Sciatic nerve (tissue), 2 donors: ENCODE measurements around the gene SAG. TPM values are rescaled to one million over a fixed set of nuclear protein-coding genes. Genes with fewer than 3 reads are reported as not detected.

Experiments
- ATAC-seq: fragments of 200-7000 bp; cut with Tn5 transposase; one replicate; pipeline ENCODE4 v1.9.1; 2020; ENCODE audit warnings: mild to moderate bottlenecking, moderate library complexity
- DNase-seq: peaks from one replicate; pipeline ENCODE4 v3.0.0-alpha.2; 2020; ENCODE audit warnings: low spot score
- intact Hi-C: fragments of 100-400 bp; cut with DNase I; formaldehyde crosslinking; loops from one replicate; pipeline ENCODE4 v1.14.2; 2022
- total RNA-seq: library from RNA; stranded (reverse); fragmentation: NEBNext Ultra II Directional; extraction: Animal tissue kit (Norgen Biotek cat#: 25700); gene quantifications from one replicate; pipeline ENCODE4 v1.2.1, GENCODE V29; 2021
- donor health status: DM: no; HTN: no; CAD: no.
- donor health status: DM: no; HTN: no; CAD: no.

The SAG gene
- total RNA-seq, 1 donor from 2014 or later: not detected

DNA sequence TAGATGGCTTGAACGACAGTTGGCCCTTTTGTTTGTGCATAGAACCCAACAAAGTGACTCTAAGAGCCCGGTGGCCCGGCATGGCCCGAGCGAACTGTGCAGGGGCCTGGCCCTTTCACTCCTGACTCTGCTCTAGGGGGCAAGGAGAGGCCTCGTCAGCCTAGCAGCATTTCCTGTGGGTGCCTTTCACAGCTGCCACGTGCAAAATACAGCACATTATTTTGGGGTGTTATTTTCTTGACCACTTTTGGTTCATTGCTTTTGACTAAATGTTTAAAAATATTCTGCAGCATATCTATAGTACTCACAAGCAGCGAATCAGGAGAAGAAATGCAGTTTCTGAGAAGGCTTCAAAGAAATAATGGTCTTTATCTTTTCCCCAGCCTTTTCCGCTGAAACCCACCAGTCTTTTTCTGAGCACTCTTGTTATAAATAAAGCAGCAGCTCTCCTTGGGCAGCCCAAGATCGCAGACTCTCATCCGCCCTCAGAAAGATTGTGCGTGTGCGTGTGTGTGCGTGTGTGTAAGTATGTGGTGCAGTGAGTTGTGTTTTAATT, 78.0 kb downstream of the SAG start:
- ATAC-seq (no peak), DNase-seq (no peak)
- intact Hi-C loops: no loop called here

- no peak for ATAC-seq
- no peak for DNase-seq
- intact Hi-C loops: no loop called here
Measured at GRCh38 chr2:233386382-233387041, 78.9 kb downstream of the SAG start.

DNA sequence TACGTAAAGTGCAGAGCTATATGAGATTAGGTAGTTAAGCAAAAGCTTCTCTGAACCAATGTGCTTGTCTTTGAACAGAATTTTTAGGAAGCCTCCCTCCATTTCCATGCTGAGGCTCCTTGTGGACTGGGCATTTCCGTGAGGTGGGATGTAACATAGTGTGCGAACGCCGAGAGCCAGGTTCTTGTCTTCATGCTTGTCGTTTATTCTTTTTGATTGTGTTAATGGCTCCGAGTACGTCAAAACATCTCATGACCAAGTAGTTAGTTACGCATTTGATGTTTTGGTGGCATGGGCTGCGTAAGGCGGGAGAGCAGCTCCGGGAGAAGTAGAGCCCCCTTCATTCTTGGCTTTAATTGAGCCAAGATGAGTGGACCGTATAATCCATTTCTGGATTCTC, 79.6 kb downstream of the SAG start:
- DNase-seq (no peak), ATAC-seq (peak; percentile 3)
- intact Hi-C loops: no loop called here

DNA sequence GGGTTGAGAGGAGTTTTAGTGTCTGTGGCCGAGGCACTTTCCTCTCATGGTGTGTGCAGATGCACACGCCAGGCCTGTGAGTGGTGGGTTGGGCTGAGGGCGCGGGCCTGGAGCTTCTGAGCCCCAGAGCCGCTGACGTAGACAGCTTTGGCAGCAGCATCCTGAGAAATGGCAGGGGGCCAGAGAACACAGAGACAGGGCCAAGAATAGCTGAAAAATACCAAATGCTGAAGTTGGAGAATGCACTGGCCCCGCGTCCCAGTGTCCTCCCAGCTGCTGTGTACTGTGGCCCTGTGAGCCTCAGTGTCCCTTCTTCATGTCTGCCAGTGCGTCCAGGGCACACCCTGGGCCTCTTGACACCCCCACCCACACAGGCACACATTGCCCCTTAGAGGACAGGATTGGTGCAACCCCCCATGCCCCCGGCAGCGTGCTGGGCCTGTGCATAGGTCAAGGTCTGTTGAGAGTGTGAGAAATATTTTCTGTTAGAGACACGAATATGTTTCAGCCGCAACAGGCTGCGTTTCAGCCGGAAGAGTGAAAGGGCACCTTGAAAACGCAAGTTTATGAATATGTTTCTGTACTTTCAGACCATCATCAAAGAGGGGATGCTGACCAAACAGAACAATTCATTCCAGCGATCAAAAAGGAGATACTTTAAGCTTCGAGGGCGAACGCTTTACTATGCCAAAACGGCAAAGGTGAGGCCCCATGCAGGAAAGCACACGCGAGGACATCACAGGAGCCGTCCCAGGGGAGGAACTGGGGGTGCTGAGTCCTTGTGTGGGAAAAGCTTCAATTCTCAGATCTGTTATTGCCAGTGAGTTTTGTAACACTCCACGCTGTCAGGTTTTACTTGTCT, 80.3 kb downstream of the SAG start:
- peak; percentile 98 for ATAC-seq
- intact Hi-C loops: no loop called here
- DNase-seq: peak; percentile 94

DNA sequence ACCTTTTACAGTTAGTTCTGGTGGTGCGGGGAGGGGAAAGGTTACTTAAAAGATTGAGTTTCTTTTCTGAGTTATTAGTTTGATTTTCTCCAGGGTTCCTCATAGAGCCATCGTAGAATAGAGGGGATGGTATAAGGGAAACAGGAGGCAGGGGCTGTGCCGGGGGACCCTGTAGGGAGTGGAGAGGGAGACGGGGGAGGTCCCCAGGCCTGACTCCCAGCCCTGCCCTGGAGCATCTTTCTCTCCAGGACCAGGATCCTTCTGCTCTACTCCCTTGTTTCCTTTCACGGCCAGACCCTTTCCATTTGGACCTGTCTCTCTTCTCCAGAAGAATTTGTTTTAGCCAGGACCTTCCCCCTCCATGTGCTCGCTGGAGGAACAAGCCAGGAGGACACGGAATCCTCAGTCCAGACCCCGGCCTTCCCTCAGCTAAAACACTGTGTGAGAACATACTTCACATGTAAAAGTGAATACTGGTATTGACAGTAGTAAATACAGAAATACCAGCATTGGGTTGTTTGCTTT, 82.0 kb downstream of the SAG start:
- ATAC-seq (no peak), DNase-seq (peak; percentile 32)
- intact Hi-C loops: no loop called here

- DNase-seq (no peak), ATAC-seq (no peak)
- intact Hi-C loops: no loop called here
Measured at GRCh38 chr2:233395687-233396086, 88.1 kb downstream of the SAG start.

Other genes with a start within 250 kb of the SAG start
- gene INPP5D, start 247.5 kb upstream of the SAG start, total RNA-seq: 56.3 TPM
- gene ATG16L1, start 56.1 kb upstream of the SAG start, total RNA-seq: 26.4 TPM
- 35.8 TPM for gene DGKD, start 46.7 kb downstream of the SAG start, total RNA-seq